Esophagus muscularis mucosa (tissue), 4 donors: Measurements from ENCODE around the gene PPP1R12A. TPM values are rescaled to one million over a fixed set of nuclear protein-coding genes. Genes with fewer than 3 reads are reported as not detected.
"Not testable (repeated sequence)": the region's sequence is repeated elsewhere in the genome, so short reads cannot be mapped to it uniquely, and the experiment has no call there.

ENCODE experiments used
- DNase-seq: peaks from one replicate; pipeline ENCODE4 v3.0.0-alpha.2; 2017; ENCODE audit errors: extremely low spot score
- H3K27ac ChIP-seq, 4 donors: fragments of 200-600 bp; sonication (generic); replicated peaks in 1 of 4; 1 replicate in 3 of 4; 2 replicates in 1 of 4; pipeline ENCODE4 v1.5.1; 2016 to 2019; ENCODE audit warnings: mild to moderate bottlenecking in 1 of 4
- H3K27me3 ChIP-seq, 4 donors: fragments of 200-600 bp; sonication (generic); one replicate each; pipeline versions ENCODE4 v1.5.1 to v1.6.0; 2016 to 2019
- H3K36me3 ChIP-seq, 4 donors: fragments of 200-600 bp; sonication (generic); one replicate each; pipeline ENCODE4 v1.5.1; 2016 to 2019
- H3K4me1 ChIP-seq, 4 donors: fragments of 200-600 bp; sonication (generic); one replicate each; pipeline ENCODE4 v1.5.1; 2016 to 2019
- H3K4me3 ChIP-seq, 4 donors: fragments of 200-600 bp; sonication (generic); 1 replicate in 2 of 4; 2 replicates in 2 of 4; pipeline ENCODE4 v1.5.1; 2016 to 2019; ENCODE audit warnings: mild to moderate bottlenecking in 4 of 4, moderate library complexity in 1 of 4
- H3K9me3 ChIP-seq, 4 donors: fragments of 200-600 bp; sonication (generic); 1 replicate in 3 of 4; 2 replicates in 1 of 4; pipeline ENCODE4 v1.5.1; 2016 to 2019
- EP300 ChIP-seq: sonication (generic); formaldehyde crosslinking; IDR thresholded peaks from one replicate; pipeline ENCODE4 v1.6.1; 2017; ENCODE audit warnings: antibody characterized with exemption
- POLR2A ChIP-seq: fragments of 450-650 bp; IDR thresholded peaks from one replicate; pipeline ENCODE4 v1.6.1; 2017; ENCODE audit warnings: antibody characterized with exemption, moderate library complexity, mild to moderate bottlenecking, low read depth
- POLR2AphosphoS5 ChIP-seq, 2 donors: sonication (generic); formaldehyde crosslinking; IDR thresholded peaks; one replicate each; pipeline ENCODE4 v1.6.1; 2017; ENCODE audit warnings: antibody characterized with exemption in 2 of 2
- WGBS: methylation state at CpG from one replicate; pipeline ENCODE4 v1.1.5; 2018; 5-methylcytosine and 5-hydroxymethylcytosine counted together
- intact Hi-C: fragments of 100-400 bp; cut with DNase I; formaldehyde crosslinking; loops from one replicate; pipeline ENCODE4 v1.15.1; 2023
- total RNA-seq, 4 donors: library from RNA; depleted of rRNA; stranded (reverse); fragments of >200 nt; gene quantifications; one replicate each; pipeline versions ENCODE4 v1.1.0 to v1.2.1, GENCODE V29; 2016
- TF ChIP-seq, protein P1 (sequence below), 3 experiments: fragments of 200-600 bp in 2 of 3; fragments of 450-650 bp in 1 of 3; sonication (generic) in 2 of 3; IDR thresholded peaks; one replicate each; pipeline ENCODE4 v1.5.1; 2017 to 2019; ENCODE audit warnings: antibody characterized with exemption in 3 of 3, mild to moderate bottlenecking in 2 of 3, moderate library complexity in 1 of 3

The PPP1R12A gene
- total RNA-seq, 4 donors from 2014 or later = 441 to 691 (median 542) TPM

DNA sequence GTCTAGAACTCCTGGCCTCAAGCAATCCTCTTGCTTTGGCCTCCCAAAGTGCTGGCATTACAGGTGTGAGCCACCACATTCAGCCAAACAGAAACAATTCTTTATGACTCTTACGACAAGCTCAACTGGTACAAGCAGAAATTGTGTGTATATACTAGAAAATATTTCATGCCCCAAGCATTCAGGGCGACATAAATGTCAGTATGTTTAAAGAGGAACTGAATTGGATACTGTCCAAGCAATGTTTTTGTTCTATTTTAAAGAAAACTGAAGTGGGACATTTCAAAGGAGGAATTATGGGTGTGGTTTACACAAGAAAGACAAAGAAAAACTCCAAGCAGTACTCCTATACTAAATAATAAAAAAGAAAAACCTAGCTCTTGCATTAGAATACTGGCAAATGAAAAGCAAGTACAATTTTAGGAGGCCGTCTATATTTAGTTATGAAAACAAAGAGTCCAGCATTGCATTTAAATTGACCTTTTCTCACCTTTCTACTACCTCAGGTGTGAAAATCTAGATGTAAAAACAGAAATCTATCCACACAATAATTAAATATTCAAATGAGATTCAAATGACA is 48.9 kb downstream of the PPP1R12A start:
- peak overlapping the region; percentile 7 to 29 (median 20) for H3K27ac ChIP-seq
- TF ChIP-seq, protein P1, sequence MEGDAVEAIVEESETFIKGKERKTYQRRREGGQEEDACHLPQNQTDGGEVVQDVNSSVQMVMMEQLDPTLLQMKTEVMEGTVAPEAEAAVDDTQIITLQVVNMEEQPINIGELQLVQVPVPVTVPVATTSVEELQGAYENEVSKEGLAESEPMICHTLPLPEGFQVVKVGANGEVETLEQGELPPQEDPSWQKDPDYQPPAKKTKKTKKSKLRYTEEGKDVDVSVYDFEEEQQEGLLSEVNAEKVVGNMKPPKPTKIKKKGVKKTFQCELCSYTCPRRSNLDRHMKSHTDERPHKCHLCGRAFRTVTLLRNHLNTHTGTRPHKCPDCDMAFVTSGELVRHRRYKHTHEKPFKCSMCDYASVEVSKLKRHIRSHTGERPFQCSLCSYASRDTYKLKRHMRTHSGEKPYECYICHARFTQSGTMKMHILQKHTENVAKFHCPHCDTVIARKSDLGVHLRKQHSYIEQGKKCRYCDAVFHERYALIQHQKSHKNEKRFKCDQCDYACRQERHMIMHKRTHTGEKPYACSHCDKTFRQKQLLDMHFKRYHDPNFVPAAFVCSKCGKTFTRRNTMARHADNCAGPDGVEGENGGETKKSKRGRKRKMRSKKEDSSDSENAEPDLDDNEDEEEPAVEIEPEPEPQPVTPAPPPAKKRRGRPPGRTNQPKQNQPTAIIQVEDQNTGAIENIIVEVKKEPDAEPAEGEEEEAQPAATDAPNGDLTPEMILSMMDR (IDR thresholded peaks at IDR 0.05) = no peak
- TF ChIP-seq EP300 = no peak

DNA sequence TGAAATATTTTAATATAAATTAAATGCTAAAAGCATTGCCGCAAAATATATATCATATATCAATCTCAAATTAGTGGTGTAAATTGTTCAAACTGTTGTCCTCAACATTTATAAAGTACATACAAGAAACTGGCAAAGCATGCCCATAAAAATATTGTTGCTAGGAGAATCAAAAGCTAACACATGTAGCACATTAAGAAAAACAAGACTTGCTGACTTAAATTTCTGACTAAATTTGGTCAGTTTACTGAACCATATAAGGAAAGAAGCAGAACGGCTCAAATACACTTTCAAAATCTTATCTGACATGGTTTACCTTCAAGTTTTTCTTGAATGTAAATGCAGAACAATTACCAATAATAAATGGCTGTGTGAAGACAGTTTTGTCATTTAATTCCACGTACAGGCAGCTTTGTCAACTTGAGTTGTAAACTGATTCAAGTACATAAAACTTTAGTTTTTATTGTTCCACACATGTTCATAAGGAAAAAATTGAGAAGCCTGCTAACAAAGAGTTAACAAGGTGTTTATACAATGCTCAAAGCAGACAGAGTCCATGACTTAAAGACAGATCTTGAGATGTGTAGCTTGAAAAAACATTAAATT is 50.4 kb downstream of the PPP1R12A start:
- no peak for DNase-seq
- TF ChIP-seq, protein P1 (IDR thresholded peaks at IDR 0.05) = no peak
- no peak for TF ChIP-seq EP300
- no peak for TF ChIP-seq POLR2A
- TF ChIP-seq POLR2AphosphoS5 (IDR thresholded peaks at IDR 0.05) = no peak
- intact Hi-C loops = loop anchor here (10.0 kb wide), 1 partner anchor 300 kb away; no protein-coding TSS in a partner anchor
- Histone ChIP-seq H3K9me3 (no peaks in the 10 kb centered on the region), H3K27me3 (no peaks in the 10 kb centered on the region), H3K36me3 (no peaks in the 10 kb centered on the region), H3K4me1 (peaks cover 59 to 100% (median 97%) of the 10 kb centered on the region in 4 donors), H3K4me3 (no peak overlapping the region), H3K27ac (peak overlapping the region in 2 of 4 donors; percentile 20 to 26)
- 41% methylated on average over 3 of the region's 3 CpGs for WGBS

More for the DNA sequence above, 48.9 kb downstream of the PPP1R12A start:
- Histone ChIP-seq H3K4me3 (no peak overlapping the region), H3K4me1 (peaks cover 53 to 100% (median 96%) of the 10 kb centered on the region in 4 donors), H3K36me3 (no peaks in the 10 kb centered on the region), H3K27me3 (no peaks in the 10 kb centered on the region), H3K9me3 (no peaks in the 10 kb centered on the region)
- 31% methylated on average over 3 of the region's 3 CpGs for WGBS
- DNase-seq = no peak
- intact Hi-C loops = loop anchor here (10.0 kb wide), 1 partner anchor 299 kb away; no protein-coding TSS in a partner anchor

DNA sequence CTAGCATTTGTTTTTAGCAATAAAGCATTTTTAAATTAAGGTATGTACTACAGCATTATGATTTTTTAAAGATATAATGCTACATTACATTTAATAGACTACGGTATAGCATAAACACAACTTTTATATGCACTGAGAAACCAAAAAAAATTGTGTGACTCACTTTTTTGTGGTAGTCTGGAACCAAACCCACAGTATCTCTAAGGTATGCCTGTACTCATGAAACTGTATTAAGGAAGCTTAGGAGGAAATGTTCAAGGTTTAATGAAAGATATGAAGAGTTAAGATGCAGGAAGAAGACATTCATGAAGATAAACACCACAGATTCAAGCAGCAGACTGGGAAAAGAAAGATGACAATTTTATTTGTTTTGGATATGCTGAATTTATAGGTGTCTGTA is 51.7 kb downstream of the PPP1R12A start:
- TF ChIP-seq, protein P1 (IDR thresholded peaks at IDR 0.05) = no peak
- TF ChIP-seq EP300 (no peak), POLR2AphosphoS5 (IDR thresholded peaks at IDR 0.05) (no peak), POLR2A (no peak)
- H3K9me3 ChIP-seq = no peaks in the 10 kb centered on the region
- no peaks in the 10 kb centered on the region for H3K36me3 ChIP-seq
- no peaks in the 10 kb centered on the region for H3K27me3 ChIP-seq
- DNase-seq = no peak
- no peak overlapping the region for H3K4me3 ChIP-seq
- WGBS = 52% methylated on average over 1 of the region's 1 CpG
- intact Hi-C loops = loop anchor here (10.0 kb wide), 1 partner anchor 302 kb away; no protein-coding TSS in a partner anchor
- peak overlapping the region in 2 of 4 donors; percentile 20 for H3K27ac ChIP-seq
- peaks cover 49 to 100% (median 97%) of the 10 kb centered on the region in 4 donors for H3K4me1 ChIP-seq

DNA sequence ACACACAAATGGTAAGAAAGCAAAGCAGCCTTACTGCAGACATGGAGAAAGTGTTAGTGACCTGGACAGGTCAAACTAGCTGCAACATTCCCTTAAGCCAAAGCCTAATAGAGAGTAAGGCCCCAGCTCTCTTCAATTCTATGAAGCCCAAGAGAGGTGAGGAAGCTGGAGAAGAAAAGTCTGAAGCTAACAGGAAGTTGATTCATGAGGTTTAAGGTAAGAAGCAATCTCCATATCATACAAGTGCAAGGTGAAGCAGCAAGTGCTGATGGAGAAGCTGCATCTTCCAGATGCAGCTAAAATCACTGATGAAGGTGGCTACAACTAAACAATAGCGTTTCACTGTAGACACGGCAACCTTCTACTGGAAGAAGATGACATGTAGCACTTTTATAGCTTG is 53.5 kb downstream of the PPP1R12A start:
- Histone ChIP-seq H3K27ac (peak overlapping the region in 1 of 4 donors; percentile 48), H3K9me3 (no peaks in the 10 kb centered on the region), H3K27me3 (no peaks in the 10 kb centered on the region), H3K36me3 (no peaks in the 10 kb centered on the region), H3K4me3 (no peak overlapping the region), H3K4me1 (peaks cover 32 to 97% (median 93%) of the 10 kb centered on the region in 4 donors)
- intact Hi-C loops = loop anchor here (10.0 kb wide), 1 partner anchor 303 kb away; no protein-coding TSS in a partner anchor
- 76% methylated on average over 2 of the region's 2 CpGs for WGBS
- no peak for DNase-seq
- TF ChIP-seq, protein P1 (IDR thresholded peaks at IDR 0.05) = no peak
- TF ChIP-seq POLR2A (no peak), EP300 (no peak), POLR2AphosphoS5 (IDR thresholded peaks at IDR 0.05) (no peak)

DNA sequence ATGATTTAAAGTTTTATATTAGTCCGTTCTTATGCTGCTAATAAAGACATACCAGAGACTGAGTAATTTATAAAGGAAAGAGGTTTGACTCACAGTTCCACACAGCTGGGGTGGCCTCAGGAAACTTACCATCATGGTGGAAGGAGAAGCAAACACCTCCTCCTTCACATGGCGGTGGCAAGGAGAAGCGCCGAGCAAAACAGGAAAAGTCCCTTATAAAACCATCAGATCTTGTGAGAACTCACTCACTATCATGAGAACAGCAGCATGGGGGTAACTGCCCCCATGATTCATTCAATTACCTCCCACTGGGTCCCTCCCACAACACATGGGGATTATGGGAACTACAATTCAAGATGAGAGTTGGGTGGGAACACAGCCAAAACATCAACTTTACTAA is 56.4 kb downstream of the PPP1R12A start:
- H3K27ac ChIP-seq = peak overlapping the region in 1 of 4 donors; percentile 49

More for the DNA sequence above, 56.4 kb downstream of the PPP1R12A start:
- H3K4me3 ChIP-seq, DNase-seq, H3K9me3 ChIP-seq, H3K36me3 ChIP-seq, H3K27me3 ChIP-seq, intact Hi-C loops: not testable (repeated sequence)
- 85% methylated on average over 4 of the region's 4 CpGs for WGBS
- H3K4me1 ChIP-seq = peaks cover 28 to 93% (median 87%) of the 10 kb centered on the region in 4 donors
